Neural cell (in vitro differentiated cells): ENCODE measurements around the gene ADGRB3. TPM values are rescaled to one million over a fixed set of nuclear protein-coding genes. Genes with fewer than 3 reads are reported as not detected.

ENCODE experiments used
- H2AFZ ChIP-seq: fragments of 200-600, 300-800 bp; sonication (generic), shearing (Covaris generic); 2 replicates; pipeline ENCODE4 v1.6.0; 2014; ENCODE audit warnings: low read depth, mild to moderate bottlenecking, antibody characterized with exemption, low read length, moderate library complexity
- H3F3A ChIP-seq: fragments of 200-600 bp; shearing (Covaris generic); 2 replicates; pipeline ENCODE4 v1.6.1; 2016; ENCODE audit warnings: mild to moderate bottlenecking, moderate library complexity, mixed read lengths, antibody characterized with exemption, low read length; ENCODE audit not compliant: insufficient read depth, poor library complexity, severe bottlenecking
- H3K27ac ChIP-seq: fragments of 200-600, 300-800 bp; sonication (generic), shearing (Covaris generic); 2 replicates; pipeline ENCODE4 v1.5.1; 2014; ENCODE audit warnings: mild to moderate bottlenecking, low read length, moderate library complexity
- H3K27me3 ChIP-seq: fragments of 300-800, 200-600 bp; sonication (generic), shearing (Covaris generic); 2 replicates; pipeline ENCODE4 v1.6.0; 2014; ENCODE audit warnings: mild to moderate bottlenecking, low read depth, low read length, moderate library complexity; ENCODE audit not compliant: insufficient read depth
- H3K36me3 ChIP-seq: fragments of 300-800, 200-600 bp; sonication (generic), shearing (Covaris generic); 2 replicates; pipeline ENCODE4 v1.5.1; 2014; ENCODE audit warnings: mild to moderate bottlenecking, antibody characterized with exemption, low read length, moderate library complexity; ENCODE audit not compliant: insufficient read depth
- H3K4me2 ChIP-seq: fragments of 300-800, 200-600 bp; sonication (generic), shearing (Covaris generic); 2 replicates; pipeline ENCODE4 v1.6.0; 2014; ENCODE audit warnings: mild to moderate bottlenecking, low read length
- H3K4me3 ChIP-seq: fragments of 300-800, 200-600 bp; sonication (generic), shearing (Covaris generic); 2 replicates; pipeline ENCODE4 v1.5.1; 2014; ENCODE audit warnings: mild to moderate bottlenecking, low read length, moderate library complexity
- H3K79me2 ChIP-seq: fragments of 200-600 bp; shearing (Covaris generic); replicated peaks from 2 replicates; pipeline ENCODE4 v1.6.0; 2014; ENCODE audit warnings: mild to moderate bottlenecking, low read length, moderate library complexity; ENCODE audit not compliant: insufficient read depth
- H3K9ac ChIP-seq: fragments of 300-800, 200-600 bp; sonication (generic), shearing (Covaris generic); 2 replicates; pipeline ENCODE4 v1.6.1; 2016; ENCODE audit warnings: mild to moderate bottlenecking, low read length, mixed read lengths
- H3K9me2 ChIP-seq: fragments of 200-600 bp; shearing (Covaris generic); 2 replicates; pipeline ENCODE4 v1.6.1; 2016; ENCODE audit warnings: mild to moderate bottlenecking, low read length, mixed read lengths; ENCODE audit not compliant: insufficient read depth
- H3K9me3 ChIP-seq: fragments of 200-600, 300-800 bp; sonication (generic), shearing (Covaris generic); 2 replicates; pipeline ENCODE4 v1.6.1; 2016; ENCODE audit warnings: mild to moderate bottlenecking, mixed run types, low read length, moderate library complexity, mixed read lengths
- H4K20me1 ChIP-seq: fragments of 200-600 bp; shearing (Covaris generic); 2 replicates; pipeline ENCODE4 v1.6.1; 2016; ENCODE audit warnings: mild to moderate bottlenecking, mixed run types; ENCODE audit not compliant: insufficient read depth
- CTCF ChIP-seq: fragments of 450-650 bp; IDR thresholded peaks from 2 replicates; pipeline ENCODE4 v1.5.1; 2014; ENCODE audit warnings: antibody characterized with exemption, mild to moderate bottlenecking, moderate library complexity; ENCODE audit not compliant: poor library complexity, severe bottlenecking
- EP300 ChIP-seq: fragments of 450-650 bp; conservative IDR thresholded peaks from 2 replicates; pipeline ENCODE4 v1.6.1; 2014; ENCODE audit warnings: antibody characterized with exemption, mild to moderate bottlenecking, moderate library complexity; ENCODE audit not compliant: poor library complexity, severe bottlenecking
- EZH2 ChIP-seq: fragments of 200-600, 300-800 bp; shearing (Covaris generic), sonication (generic); IDR thresholded peaks from 2 replicates; pipeline ENCODE4 v1.6.1; 2014; ENCODE audit warnings: antibody characterized with exemption, low read length, borderline replicate concordance, mild to moderate bottlenecking; ENCODE audit not compliant: insufficient read depth, poor library complexity, severe bottlenecking
- MXI1 ChIP-seq: fragments of 450-650 bp; conservative IDR thresholded peaks from 2 replicates; pipeline ENCODE4 v1.6.1; 2014; ENCODE audit warnings: antibody characterized with exemption, mild to moderate bottlenecking; ENCODE audit not compliant: poor library complexity, severe bottlenecking
- POLR2AphosphoS5 ChIP-seq: IDR thresholded peaks from 2 replicates; pipeline ENCODE4 v1.6.1; 2012
- RAD21 ChIP-seq: fragments of 450-650 bp; conservative IDR thresholded peaks from 2 replicates; pipeline ENCODE4 v1.6.1; 2014; ENCODE audit warnings: antibody characterized with exemption, mild to moderate bottlenecking, moderate library complexity
- REST ChIP-seq: IDR thresholded peaks from 2 replicates; pipeline ENCODE4 v1.6.1; 2012; ENCODE audit warnings: borderline replicate concordance
- SMC3 ChIP-seq: fragments of 450-650 bp; conservative IDR thresholded peaks from 2 replicates; pipeline ENCODE4 v1.6.1; 2014; ENCODE audit warnings: antibody characterized with exemption, mild to moderate bottlenecking, moderate library complexity; ENCODE audit not compliant: poor library complexity
- TAF1 ChIP-seq: IDR thresholded peaks from 2 replicates; pipeline ENCODE4 v1.6.1; 2012; ENCODE audit warnings: low read depth
- polyA plus RNA-seq: library from polyadenylated mRNA; depleted of rRNA; stranded (reverse); fragments of >200 nt; gene quantifications from 2 replicates; pipeline ENCODE4 v1.2.3, GENCODE V29; 2014

The ADGRB3 gene
- polyA plus RNA-seq, 1 donor from 2014 or later, result 66.5 TPM

- no peaks in the 10 kb centered on the region for H3K9me2 ChIP-seq
- no peaks in the 10 kb centered on the region for H3F3A ChIP-seq
- no peaks in the 10 kb centered on the region for H3K79me2 ChIP-seq
- no peaks in the 10 kb centered on the region for H3K27me3 ChIP-seq
- H3K4me2 ChIP-seq, result no peak overlapping the region
- H4K20me1 ChIP-seq, result no peaks in the 10 kb centered on the region
- H3K36me3 ChIP-seq, result no peaks in the 10 kb centered on the region
- no peak overlapping the region for H3K4me3 ChIP-seq
- no peak for TF ChIP-seq TAF1
- TF ChIP-seq MXI1, result no peak
- TF ChIP-seq POLR2AphosphoS5, result no peak
- no peak for TF ChIP-seq REST
- TF ChIP-seq CTCF, result no peak
- TF ChIP-seq RAD21, result no peak
- TF ChIP-seq EZH2, result no peak
- TF ChIP-seq EP300, result no peak
- no peak for TF ChIP-seq SMC3
- no peaks in the 10 kb centered on the region for H3K9me3 ChIP-seq
- no peak overlapping the region for H2AFZ ChIP-seq
- no peak overlapping the region for H3K9ac ChIP-seq
- H3K27ac ChIP-seq, result no peak overlapping the region
Observed at GRCh38 chr6:68754681-68755213, 119.7 kb downstream of the ADGRB3 start.

- TF ChIP-seq CTCF (no peak), SMC3 (no peak), POLR2AphosphoS5 (no peak), RAD21 (no peak), MXI1 (no peak), TAF1 (no peak), EZH2 (no peak), REST (no peak), EP300 (no peak)
- H3K9ac ChIP-seq, result no peak overlapping the region
Observed at GRCh38 chr6:68756454-68757375, 121.6 kb downstream of the ADGRB3 start.

More at GRCh38 chr6:68756454-68757375, 121.6 kb downstream of the ADGRB3 start:
- Histone ChIP-seq H3K27me3 (no peaks in the 10 kb centered on the region), H3K4me3 (no peak overlapping the region), H3K9me2 (no peaks in the 10 kb centered on the region), H2AFZ (no peak overlapping the region), H3K79me2 (no peaks in the 10 kb centered on the region), H3K36me3 (no peaks in the 10 kb centered on the region), H3K4me2 (no peak overlapping the region), H3F3A (no peaks in the 10 kb centered on the region), H3K27ac (no peak overlapping the region), H4K20me1 (no peaks in the 10 kb centered on the region), H3K9me3 (no peaks in the 10 kb centered on the region)
